ENCODE measurements around the gene ZNFX1. TPM values are rescaled to one million over a fixed set of nuclear protein-coding genes. Genes with fewer than 3 reads are reported as not detected.
A peak's percentile ranks its signal among the peaks of the same experiment; 100 is the strongest.

ZNFX1 gene
- total RNA-seq, 2 donors from 2014 or later = 8.1 to 8.9 TPM

- TF ChIP-seq CTCF (conservative IDR thresholded peaks at IDR 0.05) = no peak
- Mint-ChIP-seq H3K36me3 (ENCODE audit: low read depth) (peaks cover 65% of the 10 kb centered on the region), H3K4me1 (peaks cover 20% of the 10 kb centered on the region), H3K9me3 (peaks cover 22% of the 10 kb centered on the region), H3K4me3 (peak overlapping the region; percentile 100), H3K27me3 (ENCODE audit: insufficient read depth) (no peaks in the 10 kb centered on the region), H3K27ac (no peak overlapping the region)
- Histone ChIP-seq H3K27me3 (ENCODE audit: control insufficient read depth, insufficient read depth, low read length, poor library complexity, severe bottlenecking) (no peaks in the 10 kb centered on the region), H3K4me3 (ENCODE audit: low read length) (peak overlapping the region; percentile 98), H3K4me1 (ENCODE audit: control insufficient read depth, insufficient read depth, low read length) (no peaks in the 10 kb centered on the region), H3K36me3 (ENCODE audit: control insufficient read depth, insufficient read depth, low read length) (peaks cover 68% of the 10 kb centered on the region), H3K27ac (ENCODE audit: low read depth, low read length) (no peak overlapping the region), H3K9ac (ENCODE audit: extremely low read depth, low read length, poor library complexity, severe bottlenecking) (peak overlapping the region; percentile 99), H3K9me3 (ENCODE audit: control insufficient read depth, low read length) (peaks cover 41% of the 10 kb centered on the region)
- DNase-seq = peak; percentile 55
- 8 to 24% methylated on average over 6 to 28 of the region's 31 CpGs for WGBS, 2 experiments (ENCODE audit: insufficient coverage in 1 of 2, insufficient read length in 1 of 2)
Observed at GRCh38 chr20:49276961-49277785, 684 bp downstream of the ZNFX1 start.

GRCh38 chr20:49276161-49276960, 1.5 kb downstream of the ZNFX1 start:
- Histone ChIP-seq H3K36me3 (ENCODE audit: control insufficient read depth, insufficient read depth, low read length) (peaks cover 66% of the 10 kb centered on the region), H3K27ac (ENCODE audit: low read depth, low read length) (no peak overlapping the region), H3K4me3 (ENCODE audit: low read length) (peak overlapping the region; percentile 98), H3K4me1 (ENCODE audit: control insufficient read depth, insufficient read depth, low read length) (no peaks in the 10 kb centered on the region), H3K27me3 (ENCODE audit: control insufficient read depth, insufficient read depth, low read length, poor library complexity, severe bottlenecking) (no peaks in the 10 kb centered on the region), H3K9me3 (ENCODE audit: control insufficient read depth, low read length) (peaks cover 36% of the 10 kb centered on the region), H3K9ac (ENCODE audit: extremely low read depth, low read length, poor library complexity, severe bottlenecking) (no peak overlapping the region)
- DNase-seq = no peak
- no peak overlapping the region for H3K27ac Mint-ChIP-seq
- no peaks in the 10 kb centered on the region for H3K27me3 Mint-ChIP-seq (ENCODE audit: insufficient read depth)
- 50 to 62% methylated on average over 1 to 2 of the region's 3 CpGs for WGBS, 2 experiments (ENCODE audit: insufficient coverage in 1 of 2, insufficient read length in 1 of 2)
- TF ChIP-seq CTCF (conservative IDR thresholded peaks at IDR 0.05) = no peak
- H3K4me1 Mint-ChIP-seq = peaks cover 12% of the 10 kb centered on the region
- H3K36me3 Mint-ChIP-seq (ENCODE audit: low read depth) = peaks cover 62% of the 10 kb centered on the region
- H3K9me3 Mint-ChIP-seq = peaks cover 22% of the 10 kb centered on the region
- H3K4me3 Mint-ChIP-seq = peak overlapping the region; percentile 100

GRCh38 chr20:49275636-49276035, 2.2 kb downstream of the ZNFX1 start:
- H3K9me3 ChIP-seq (ENCODE audit: control insufficient read depth, low read length) = peaks cover 28% of the 10 kb centered on the region
- peaks cover 65% of the 10 kb centered on the region for H3K36me3 ChIP-seq (ENCODE audit: control insufficient read depth, insufficient read depth, low read length)
- DNase-seq = no peak
- peaks cover 62% of the 10 kb centered on the region for H3K36me3 Mint-ChIP-seq (ENCODE audit: low read depth)
- H3K9me3 Mint-ChIP-seq = peaks cover 16% of the 10 kb centered on the region
- WGBS, 2 experiments (ENCODE audit: insufficient coverage in 1 of 2, insufficient read length in 1 of 2) = 98 to 100% methylated on average over 2 of the region's 2 CpGs
- H3K27me3 Mint-ChIP-seq (ENCODE audit: insufficient read depth) = no peaks in the 10 kb centered on the region
- no peak overlapping the region for H3K27ac ChIP-seq (ENCODE audit: low read depth, low read length)
- peak overlapping the region; percentile 98 for H3K4me3 ChIP-seq (ENCODE audit: low read length)
- H3K27me3 ChIP-seq (ENCODE audit: control insufficient read depth, insufficient read depth, low read length, poor library complexity, severe bottlenecking) = no peaks in the 10 kb centered on the region
- H3K4me1 Mint-ChIP-seq = peaks cover 9% of the 10 kb centered on the region
- no peak overlapping the region for H3K9ac ChIP-seq (ENCODE audit: extremely low read depth, low read length, poor library complexity, severe bottlenecking)
- H3K27ac Mint-ChIP-seq = no peak overlapping the region
- H3K4me1 ChIP-seq (ENCODE audit: control insufficient read depth, insufficient read depth, low read length) = no peaks in the 10 kb centered on the region
- no peak for TF ChIP-seq CTCF (conservative IDR thresholded peaks at IDR 0.05)
- H3K4me3 Mint-ChIP-seq = no peak overlapping the region

All from endodermal cell (in vitro differentiated cells).